HEK293 (cell line): ENCODE data around the gene GRB7.

ENCODE experiments used
- CTCF ChIA-PET: fragments of 350-600 bp; formaldehyde crosslinking; extraction: SDS; loops from one replicate; lab custom pipeline; 2021; ENCODE audit warnings: antibody characterized with exemption; lab: Yijun Ruan, JAX
- POLR2A ChIA-PET: fragments of 300-600 bp; formaldehyde crosslinking; extraction: SDS; loops from one replicate; lab custom pipeline; 2020; ENCODE audit warnings: antibody characterized with exemption, inconsistent platforms; lab: Yijun Ruan, JAX
- H3K27ac ChIP-seq: fragments of 200-500 bp; sonication (Bioruptor generic); 2 replicates; pipeline ENCODE4 v1.5.1; 2014; ENCODE audit warnings: low read depth, low read length, control low read depth, inconsistent platforms; ENCODE audit errors: extremely low read depth
- H3K36me3 ChIP-seq, 2 experiments: fragments of 200-500 bp in 1 of 2; sonication (Bioruptor generic) in 1 of 2; 1 replicate in 1 of 2; 2 replicates in 1 of 2; pipeline ENCODE4 v1.5.1; 2014 to 2017; ENCODE audit warnings: inconsistent platforms in 2 of 2, low read length in 2 of 2; ENCODE audit not compliant: control insufficient read depth in 2 of 2, insufficient read depth in 1 of 2
- H3K4me1 ChIP-seq: fragments of 200-500 bp; sonication (Bioruptor generic); 2 replicates; pipeline ENCODE4 v1.5.1; 2014; ENCODE audit warnings: mild to moderate bottlenecking, low read length, inconsistent platforms; ENCODE audit not compliant: control insufficient read depth, insufficient read depth
- H3K4me3 ChIP-seq: 2 replicates; pipeline ENCODE4 v1.5.1; 2011; ENCODE audit warnings: low read depth, mild to moderate bottlenecking, control low read depth, low read length, moderate library complexity
- H3K9me3 ChIP-seq: fragments of 200-500 bp; sonication (Bioruptor generic); 2 replicates; pipeline ENCODE4 v1.5.1; 2014; ENCODE audit warnings: low read depth, low read length, inconsistent platforms; ENCODE audit not compliant: control insufficient read depth, insufficient read depth
- BCL11A ChIP-seq: fragments of 450-650 bp; formaldehyde crosslinking; IDR thresholded peaks from 2 replicates; pipeline ENCODE4 v1.5.1; 2016; ENCODE audit warnings: low read depth, missing biosample characterization, missing genetic modification characterization
- HOXD13 ChIP-seq: sonication (generic); formaldehyde crosslinking; IDR thresholded peaks from 2 replicates; pipeline ENCODE4 v1.8.0; 2022; ENCODE audit warnings: missing genetic modification reagents, borderline replicate concordance
- ZFP41 ChIP-seq: fragments of 450-650 bp; formaldehyde crosslinking; IDR thresholded peaks from 2 replicates; pipeline ENCODE4 v1.5.1; 2016; ENCODE audit warnings: missing biosample characterization, missing genetic modification characterization, borderline replicate concordance
- ZNF324 ChIP-seq: fragments of 450-650 bp; formaldehyde crosslinking; IDR thresholded peaks from 2 replicates; pipeline ENCODE4 v1.5.1; 2016; ENCODE audit warnings: missing biosample characterization, missing genetic modification characterization
- ZNF354C ChIP-seq: fragments of 450-650 bp; formaldehyde crosslinking; IDR thresholded peaks from 2 replicates; pipeline ENCODE4 v1.5.1; 2016; ENCODE audit warnings: missing biosample characterization, missing genetic modification characterization, low read depth, borderline replicate concordance
- ZNF37A ChIP-seq: fragments of 450-650 bp; IDR thresholded peaks from 2 replicates; pipeline ENCODE4 v1.5.1; 2018; ENCODE audit warnings: missing biosample characterization, missing genetic modification characterization
- ZNF416 ChIP-seq: fragments of 450-650 bp; formaldehyde crosslinking; IDR thresholded peaks from 2 replicates; pipeline ENCODE4 v1.5.1; 2016; ENCODE audit warnings: missing biosample characterization, missing genetic modification characterization
- ZNF423 ChIP-seq: fragments of 450-650 bp; formaldehyde crosslinking; IDR thresholded peaks from 2 replicates; pipeline ENCODE4 v1.5.1; 2016; ENCODE audit warnings: missing biosample characterization, missing genetic modification characterization
- ZNF48 ChIP-seq: fragments of 450-650 bp; formaldehyde crosslinking; IDR thresholded peaks from 2 replicates; pipeline ENCODE4 v1.5.1; 2016; ENCODE audit warnings: missing biosample characterization, missing genetic modification characterization
- ZNF596 ChIP-seq: fragments of 450-650 bp; IDR thresholded peaks from 2 replicates; pipeline ENCODE4 v1.5.0; 2018; ENCODE audit warnings: missing biosample characterization, mild to moderate bottlenecking, missing genetic modification characterization, moderate library complexity
- ZNF621 ChIP-seq: fragments of 450-650 bp; formaldehyde crosslinking; IDR thresholded peaks from 2 replicates; pipeline ENCODE4 v1.5.1; 2017; ENCODE audit warnings: missing biosample characterization, missing genetic modification characterization
- ZNF626 ChIP-seq: fragments of 450-650 bp; sonication (Bioruptor Pico); formaldehyde crosslinking; IDR thresholded peaks from 2 replicates; pipeline ENCODE4 v1.5.1; 2018; ENCODE audit warnings: missing biosample characterization, missing genetic modification characterization, inconsistent platforms
- ZNF76 ChIP-seq: fragments of 450-650 bp; formaldehyde crosslinking; IDR thresholded peaks from 2 replicates; pipeline ENCODE4; 2016; ENCODE audit warnings: low read depth, missing biosample characterization, missing genetic modification characterization, borderline replicate concordance
- ZNF791 ChIP-seq: fragments of 450-650 bp; formaldehyde crosslinking; IDR thresholded peaks from 2 replicates; pipeline ENCODE4 v1.5.1; 2016; ENCODE audit warnings: missing biosample characterization, missing genetic modification characterization
- TF ChIP-seq, protein P1 (sequence below): fragments of 450-650 bp; formaldehyde crosslinking; IDR thresholded peaks from 2 replicates; pipeline ENCODE4 v1.5.1; 2017; ENCODE audit warnings: missing biosample characterization, missing genetic modification characterization
- TF ChIP-seq, protein P2 (sequence below): fragments of 450-650 bp; formaldehyde crosslinking; IDR thresholded peaks from 2 replicates; pipeline ENCODE4 v1.5.1; 2016; ENCODE audit warnings: missing biosample characterization, missing genetic modification characterization
- TF ChIP-seq, protein P3 (sequence below): fragments of 450-650 bp; formaldehyde crosslinking; IDR thresholded peaks from 2 replicates; pipeline ENCODE4 v1.5.1; 2016; ENCODE audit warnings: missing biosample characterization, missing genetic modification characterization
- TF ChIP-seq, protein P4 (sequence below): fragments of 450-650 bp; formaldehyde crosslinking; IDR thresholded peaks from 2 replicates; pipeline ENCODE4 v1.5.1; 2016; ENCODE audit warnings: missing biosample characterization, missing genetic modification characterization
- TF ChIP-seq, protein P5 (sequence below): fragments of 450-650 bp; formaldehyde crosslinking; IDR thresholded peaks from 2 replicates; pipeline ENCODE4 v1.5.1; 2016; ENCODE audit warnings: missing biosample characterization, missing genetic modification characterization

Gene GRB7

DNA sequence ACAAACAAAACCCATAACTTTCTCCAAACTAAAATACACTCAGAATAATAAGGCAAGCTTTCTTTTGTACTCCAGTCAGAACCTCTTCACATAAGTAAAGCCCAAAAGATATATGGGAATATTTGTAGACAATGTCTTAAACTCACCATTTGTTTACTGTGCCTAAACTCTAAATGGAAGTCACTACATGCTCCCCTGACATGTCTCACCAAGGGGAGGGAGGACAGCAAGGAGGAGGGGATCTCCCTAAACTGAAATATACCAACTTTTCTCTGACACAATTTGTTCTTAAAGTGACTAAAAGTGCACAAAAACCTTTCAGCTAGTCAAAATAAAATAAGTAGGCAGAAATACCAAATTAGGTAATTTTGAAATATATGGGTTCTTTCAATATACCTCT lies 38.5 kb downstream of the GRB7 start:
- H3K36me3 ChIP-seq: no peaks in the 10 kb centered on the region
- no peak overlapping the region for H3K4me3 ChIP-seq
- no peak overlapping the region for H3K27ac ChIP-seq
- H3K9me3 ChIP-seq: no peaks in the 10 kb centered on the region
- peaks cover 5% of the 10 kb centered on the region for H3K4me1 ChIP-seq
- ChIA-PET POLR2A (no interaction called here), CTCF (interaction anchor here (1.8 kb wide), 1 partner anchor 46 kb away, joined by 6 read pairs; the partner anchor contains the start of gene MIEN1)
- no peak for TF ChIP-seq BCL11A (tag by site-specific recombination)
- no peak for TF ChIP-seq ZNF423 (tag by site-specific recombination)
- no peak for TF ChIP-seq ZNF48 (tag by site-specific recombination)
- no peak for TF ChIP-seq ZNF791 (tag by site-specific recombination)
- TF ChIP-seq ZNF596 (tag by site-specific recombination): no peak
- TF ChIP-seq ZNF416: no peak
- no peak for TF ChIP-seq ZNF37A (tag by site-specific recombination)
- no peak for TF ChIP-seq ZFP41 (tag by site-specific recombination)
- TF ChIP-seq ZNF621 (tag by site-specific recombination): no peak
- TF ChIP-seq, protein P1, sequence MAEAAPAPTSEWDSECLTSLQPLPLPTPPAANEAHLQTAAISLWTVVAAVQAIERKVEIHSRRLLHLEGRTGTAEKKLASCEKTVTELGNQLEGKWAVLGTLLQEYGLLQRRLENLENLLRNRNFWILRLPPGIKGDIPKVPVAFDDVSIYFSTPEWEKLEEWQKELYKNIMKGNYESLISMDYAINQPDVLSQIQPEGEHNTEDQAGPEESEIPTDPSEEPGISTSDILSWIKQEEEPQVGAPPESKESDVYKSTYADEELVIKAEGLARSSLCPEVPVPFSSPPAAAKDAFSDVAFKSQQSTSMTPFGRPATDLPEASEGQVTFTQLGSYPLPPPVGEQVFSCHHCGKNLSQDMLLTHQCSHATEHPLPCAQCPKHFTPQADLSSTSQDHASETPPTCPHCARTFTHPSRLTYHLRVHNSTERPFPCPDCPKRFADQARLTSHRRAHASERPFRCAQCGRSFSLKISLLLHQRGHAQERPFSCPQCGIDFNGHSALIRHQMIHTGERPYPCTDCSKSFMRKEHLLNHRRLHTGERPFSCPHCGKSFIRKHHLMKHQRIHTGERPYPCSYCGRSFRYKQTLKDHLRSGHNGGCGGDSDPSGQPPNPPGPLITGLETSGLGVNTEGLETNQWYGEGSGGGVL (tag by site-specific recombination): no peak
- TF ChIP-seq, protein P2, sequence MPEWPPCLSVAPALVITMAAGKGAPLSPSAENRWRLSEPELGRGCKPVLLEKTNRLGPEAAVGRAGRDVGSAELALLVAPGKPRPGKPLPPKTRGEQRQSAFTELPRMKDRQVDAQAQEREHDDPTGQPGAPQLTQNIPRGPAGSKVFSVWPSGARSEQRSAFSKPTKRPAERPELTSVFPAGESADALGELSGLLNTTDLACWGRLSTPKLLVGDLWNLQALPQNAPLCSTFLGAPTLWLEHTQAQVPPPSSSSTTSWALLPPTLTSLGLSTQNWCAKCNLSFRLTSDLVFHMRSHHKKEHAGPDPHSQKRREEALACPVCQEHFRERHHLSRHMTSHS (tag by site-specific recombination): no peak
- TF ChIP-seq, protein P3, sequence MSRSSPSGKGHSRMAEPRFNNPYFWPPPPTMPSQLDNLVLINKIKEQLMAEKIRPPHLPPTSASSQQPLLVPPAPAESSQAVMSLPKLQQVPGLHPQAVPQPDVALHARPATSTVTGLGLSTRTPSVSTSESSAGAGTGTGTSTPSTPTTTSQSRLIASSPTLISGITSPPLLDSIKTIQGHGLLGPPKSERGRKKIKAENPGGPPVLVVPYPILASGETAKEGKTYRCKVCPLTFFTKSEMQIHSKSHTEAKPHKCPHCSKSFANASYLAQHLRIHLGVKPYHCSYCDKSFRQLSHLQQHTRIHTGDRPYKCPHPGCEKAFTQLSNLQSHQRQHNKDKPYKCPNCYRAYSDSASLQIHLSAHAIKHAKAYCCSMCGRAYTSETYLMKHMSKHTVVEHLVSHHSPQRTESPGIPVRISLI: no peak
- TF ChIP-seq ZNF626: no peak
- no peak for TF ChIP-seq ZNF76 (tag by site-specific recombination)
- TF ChIP-seq HOXD13: no peak
- TF ChIP-seq, protein P4, sequence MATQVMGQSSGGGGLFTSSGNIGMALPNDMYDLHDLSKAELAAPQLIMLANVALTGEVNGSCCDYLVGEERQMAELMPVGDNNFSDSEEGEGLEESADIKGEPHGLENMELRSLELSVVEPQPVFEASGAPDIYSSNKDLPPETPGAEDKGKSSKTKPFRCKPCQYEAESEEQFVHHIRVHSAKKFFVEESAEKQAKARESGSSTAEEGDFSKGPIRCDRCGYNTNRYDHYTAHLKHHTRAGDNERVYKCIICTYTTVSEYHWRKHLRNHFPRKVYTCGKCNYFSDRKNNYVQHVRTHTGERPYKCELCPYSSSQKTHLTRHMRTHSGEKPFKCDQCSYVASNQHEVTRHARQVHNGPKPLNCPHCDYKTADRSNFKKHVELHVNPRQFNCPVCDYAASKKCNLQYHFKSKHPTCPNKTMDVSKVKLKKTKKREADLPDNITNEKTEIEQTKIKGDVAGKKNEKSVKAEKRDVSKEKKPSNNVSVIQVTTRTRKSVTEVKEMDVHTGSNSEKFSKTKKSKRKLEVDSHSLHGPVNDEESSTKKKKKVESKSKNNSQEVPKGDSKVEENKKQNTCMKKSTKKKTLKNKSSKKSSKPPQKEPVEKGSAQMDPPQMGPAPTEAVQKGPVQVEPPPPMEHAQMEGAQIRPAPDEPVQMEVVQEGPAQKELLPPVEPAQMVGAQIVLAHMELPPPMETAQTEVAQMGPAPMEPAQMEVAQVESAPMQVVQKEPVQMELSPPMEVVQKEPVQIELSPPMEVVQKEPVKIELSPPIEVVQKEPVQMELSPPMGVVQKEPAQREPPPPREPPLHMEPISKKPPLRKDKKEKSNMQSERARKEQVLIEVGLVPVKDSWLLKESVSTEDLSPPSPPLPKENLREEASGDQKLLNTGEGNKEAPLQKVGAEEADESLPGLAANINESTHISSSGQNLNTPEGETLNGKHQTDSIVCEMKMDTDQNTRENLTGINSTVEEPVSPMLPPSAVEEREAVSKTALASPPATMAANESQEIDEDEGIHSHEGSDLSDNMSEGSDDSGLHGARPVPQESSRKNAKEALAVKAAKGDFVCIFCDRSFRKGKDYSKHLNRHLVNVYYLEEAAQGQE: no peak
- TF ChIP-seq, protein P5, sequence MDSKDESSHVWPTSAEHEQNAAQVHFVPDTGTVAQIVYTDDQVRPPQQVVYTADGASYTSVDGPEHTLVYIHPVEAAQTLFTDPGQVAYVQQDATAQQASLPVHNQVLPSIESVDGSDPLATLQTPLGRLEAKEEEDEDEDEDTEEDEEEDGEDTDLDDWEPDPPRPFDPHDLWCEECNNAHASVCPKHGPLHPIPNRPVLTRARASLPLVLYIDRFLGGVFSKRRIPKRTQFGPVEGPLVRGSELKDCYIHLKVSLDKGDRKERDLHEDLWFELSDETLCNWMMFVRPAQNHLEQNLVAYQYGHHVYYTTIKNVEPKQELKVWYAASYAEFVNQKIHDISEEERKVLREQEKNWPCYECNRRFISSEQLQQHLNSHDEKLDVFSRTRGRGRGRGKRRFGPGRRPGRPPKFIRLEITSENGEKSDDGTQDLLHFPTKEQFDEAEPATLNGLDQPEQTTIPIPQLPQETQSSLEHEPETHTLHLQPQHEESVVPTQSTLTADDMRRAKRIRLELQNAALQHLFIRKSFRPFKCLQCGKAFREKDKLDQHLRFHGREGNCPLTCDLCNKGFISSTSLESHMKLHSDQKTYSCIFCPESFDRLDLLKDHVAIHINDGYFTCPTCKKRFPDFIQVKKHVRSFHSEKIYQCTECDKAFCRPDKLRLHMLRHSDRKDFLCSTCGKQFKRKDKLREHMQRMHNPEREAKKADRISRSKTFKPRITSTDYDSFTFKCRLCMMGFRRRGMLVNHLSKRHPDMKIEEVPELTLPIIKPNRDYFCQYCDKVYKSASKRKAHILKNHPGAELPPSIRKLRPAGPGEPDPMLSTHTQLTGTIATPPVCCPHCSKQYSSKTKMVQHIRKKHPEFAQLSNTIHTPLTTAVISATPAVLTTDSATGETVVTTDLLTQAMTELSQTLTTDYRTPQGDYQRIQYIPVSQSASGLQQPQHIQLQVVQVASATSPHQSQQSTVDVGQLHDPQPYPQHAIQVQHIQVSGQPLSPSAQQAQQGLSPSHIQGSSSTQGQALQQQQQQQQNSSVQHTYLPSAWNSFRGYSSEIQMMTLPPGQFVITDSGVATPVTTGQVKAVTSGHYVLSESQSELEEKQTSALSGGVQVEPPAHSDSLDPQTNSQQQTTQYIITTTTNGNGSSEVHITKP: no peak
- no peak for TF ChIP-seq ZNF354C (tag by site-specific recombination)
- no peak for TF ChIP-seq ZNF324
